Natural killer cell treated with Interleukin-12 subunit alpha and Interleukin-12 subunit beta and Interleukin-15 and Interleukin-18, amount 100 ng/mL, for 72 hours (primary cell): ENCODE measurements around the gene PECR. TPM values are rescaled to one million over a fixed set of nuclear protein-coding genes. Genes with fewer than 3 reads are reported as not detected.
"Not testable (repeated sequence)": the region's sequence is repeated elsewhere in the genome, so short reads cannot be mapped to it uniquely, and the experiment has no call there.

Experiments used
- ATAC-seq, 2 donors: fragments of 150-1000 bp; cut with Tn5 transposase in 1 of 2; sonication (Bioruptor Pico), chemical (Tn5 transposase) in 1 of 2; 2 replicates each; pipeline ENCODE4 v1.10.0; 2021
- DNase-seq: peaks from one replicate; pipeline ENCODE4 v3.0.0; 2022; ENCODE audit warnings: low spot score
- H3K27ac Mint-ChIP-seq, 2 donors: 1 replicate in 1 of 2; 2 replicates in 1 of 2; pipeline ENCODE4 v1.8.0; 2022; ENCODE audit warnings: mixed read lengths in 2 of 2, mild to moderate bottlenecking in 1 of 2, moderate library complexity in 1 of 2
- H3K27me3 Mint-ChIP-seq, 2 donors: 1 replicate in 1 of 2; 2 replicates in 1 of 2; pipeline ENCODE4 v1.8.0; 2022; ENCODE audit warnings: mixed read lengths in 2 of 2
- H3K36me3 Mint-ChIP-seq: one replicate; pipeline ENCODE4 v1.8.0; 2022; ENCODE audit warnings: mixed read lengths
- H3K4me1 Mint-ChIP-seq, 2 donors: 1 replicate in 1 of 2; 2 replicates in 1 of 2; pipeline ENCODE4 v1.8.0; 2022; ENCODE audit warnings: low read depth in 2 of 2, mixed read lengths in 2 of 2, mild to moderate bottlenecking in 1 of 2
- H3K4me3 Mint-ChIP-seq: one replicate; pipeline ENCODE4 v1.8.0; 2022; ENCODE audit warnings: mixed read lengths
- H3K9me3 Mint-ChIP-seq: 2 replicates; pipeline ENCODE4 v1.8.0; 2022; ENCODE audit warnings: mixed read lengths
- total RNA-seq, 2 donors: library from RNA; stranded (reverse); gene quantifications; one replicate each; pipeline ENCODE4 v1.2.3, GENCODE V29; 2022

The PECR gene
- total RNA-seq, 2 donors from 2014 or later: 10.5 to 16.1 TPM

DNA sequence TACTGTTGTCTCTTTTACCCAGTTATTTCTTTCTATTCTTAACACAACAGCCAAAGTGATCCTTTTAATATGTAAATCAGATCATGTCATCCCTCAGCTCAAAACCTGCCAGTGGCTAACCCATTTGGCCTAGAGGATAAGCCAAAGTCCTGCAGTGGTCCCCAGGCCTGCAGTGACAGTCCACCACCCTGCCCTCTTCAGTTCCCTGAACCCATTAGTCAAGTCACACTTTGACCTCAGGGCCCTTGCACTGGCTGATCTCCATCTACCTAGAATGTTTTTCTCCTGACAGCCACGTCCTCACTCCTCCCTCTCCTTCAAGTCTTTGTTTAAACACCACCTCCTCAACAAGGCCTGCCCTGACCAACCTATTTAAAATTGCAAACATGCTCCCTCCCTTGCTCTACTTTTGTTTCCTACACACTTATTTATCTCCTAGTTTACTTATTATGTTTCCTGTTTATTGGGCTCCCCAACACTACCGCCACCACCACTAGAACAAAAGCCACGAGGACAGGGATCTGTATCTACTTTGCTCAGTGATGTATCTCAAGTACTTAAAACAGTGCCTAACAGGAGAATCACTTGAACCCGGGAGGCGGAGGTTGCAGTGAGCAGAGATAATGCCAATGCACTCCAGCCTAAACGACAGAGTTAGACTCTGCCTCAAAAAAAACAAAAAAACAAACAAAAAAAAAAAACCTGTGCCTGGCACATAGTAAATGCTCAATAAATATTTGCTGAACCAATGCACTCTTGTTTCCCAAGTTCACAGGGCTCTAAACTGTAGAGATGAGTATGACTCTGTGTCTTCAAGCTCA is 77.5 kb downstream of the PECR start:
- ATAC-seq: no peak
- Mint-ChIP-seq H3K4me1 (peaks cover 36 to 40% of the 10 kb centered on the region in 2 donors), H3K9me3 (peaks cover 3% of the 10 kb centered on the region), H3K27me3 (no peaks in the 10 kb centered on the region), H3K27ac (peak overlapping the region; percentile 75 to 77), H3K4me3 (peak overlapping the region; percentile 56), H3K36me3 (no peaks in the 10 kb centered on the region)
- DNase-seq: no peak

DNA sequence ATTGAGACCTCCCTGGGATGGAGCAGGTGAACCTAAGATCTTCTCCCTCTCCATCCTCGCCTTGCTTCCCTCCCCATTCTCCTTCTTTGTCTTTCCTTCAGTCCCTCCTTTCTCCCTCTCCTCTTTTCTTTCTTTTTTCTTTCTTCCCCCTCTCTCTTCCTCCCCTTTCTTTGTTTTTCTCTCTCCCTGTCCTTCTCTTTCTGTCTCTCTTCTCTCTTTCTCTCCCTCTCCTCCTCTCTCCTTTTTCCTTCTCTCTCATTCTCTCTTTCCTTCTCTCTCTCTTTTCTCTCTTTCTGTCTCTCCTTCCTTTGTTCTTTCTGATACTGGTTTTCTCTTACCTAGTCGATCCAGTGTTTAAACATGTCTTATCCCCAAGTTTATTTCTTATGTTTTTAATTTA is 78.9 kb downstream of the PECR start:
- Mint-ChIP-seq H3K36me3 (no peaks in the 10 kb centered on the region), H3K4me1 (peaks cover 36 to 40% of the 10 kb centered on the region in 2 donors), H3K9me3 (peaks cover 3% of the 10 kb centered on the region), H3K27me3 (no peaks in the 10 kb centered on the region), H3K4me3 (peak overlapping the region; percentile 11), H3K27ac (peak overlapping the region; percentile 26)
- DNase-seq: no peak
- ATAC-seq: no peak

DNA sequence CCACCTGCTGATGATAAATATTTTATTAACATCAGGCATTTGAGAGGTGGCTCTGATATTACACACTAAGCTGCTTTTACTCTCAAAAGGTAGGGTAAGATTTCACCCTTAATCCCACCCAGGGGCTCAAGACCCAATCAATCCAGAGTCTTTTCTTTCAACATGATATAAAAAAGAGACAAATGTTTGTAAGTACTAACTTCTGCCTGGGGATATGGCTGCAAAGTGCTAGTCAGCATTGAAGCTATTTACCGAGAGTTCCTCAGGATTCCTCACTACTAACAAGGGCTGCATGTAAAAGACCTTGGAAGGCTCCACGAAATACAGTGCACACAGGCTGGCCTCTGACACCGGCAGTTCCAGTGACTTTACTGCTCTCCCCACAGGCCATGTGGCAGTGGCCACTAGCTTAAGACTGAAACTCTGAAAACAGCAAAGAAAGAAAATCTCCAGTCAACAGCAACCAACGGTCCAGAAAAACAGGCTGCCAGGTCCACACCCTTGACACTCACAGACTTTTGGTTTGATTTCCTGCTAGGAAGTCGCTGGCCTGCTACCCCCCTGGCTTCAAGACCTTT is 79.4 kb downstream of the PECR start:
- Mint-ChIP-seq H3K4me1 (peaks cover 39 to 40% of the 10 kb centered on the region in 2 donors), H3K36me3 (no peaks in the 10 kb centered on the region), H3K27ac (peak overlapping the region; percentile 26), H3K9me3 (peaks cover 3% of the 10 kb centered on the region), H3K27me3 (no peaks in the 10 kb centered on the region), H3K4me3 (peak overlapping the region; percentile 11)
- DNase-seq (no peak), ATAC-seq (no peak)

DNA sequence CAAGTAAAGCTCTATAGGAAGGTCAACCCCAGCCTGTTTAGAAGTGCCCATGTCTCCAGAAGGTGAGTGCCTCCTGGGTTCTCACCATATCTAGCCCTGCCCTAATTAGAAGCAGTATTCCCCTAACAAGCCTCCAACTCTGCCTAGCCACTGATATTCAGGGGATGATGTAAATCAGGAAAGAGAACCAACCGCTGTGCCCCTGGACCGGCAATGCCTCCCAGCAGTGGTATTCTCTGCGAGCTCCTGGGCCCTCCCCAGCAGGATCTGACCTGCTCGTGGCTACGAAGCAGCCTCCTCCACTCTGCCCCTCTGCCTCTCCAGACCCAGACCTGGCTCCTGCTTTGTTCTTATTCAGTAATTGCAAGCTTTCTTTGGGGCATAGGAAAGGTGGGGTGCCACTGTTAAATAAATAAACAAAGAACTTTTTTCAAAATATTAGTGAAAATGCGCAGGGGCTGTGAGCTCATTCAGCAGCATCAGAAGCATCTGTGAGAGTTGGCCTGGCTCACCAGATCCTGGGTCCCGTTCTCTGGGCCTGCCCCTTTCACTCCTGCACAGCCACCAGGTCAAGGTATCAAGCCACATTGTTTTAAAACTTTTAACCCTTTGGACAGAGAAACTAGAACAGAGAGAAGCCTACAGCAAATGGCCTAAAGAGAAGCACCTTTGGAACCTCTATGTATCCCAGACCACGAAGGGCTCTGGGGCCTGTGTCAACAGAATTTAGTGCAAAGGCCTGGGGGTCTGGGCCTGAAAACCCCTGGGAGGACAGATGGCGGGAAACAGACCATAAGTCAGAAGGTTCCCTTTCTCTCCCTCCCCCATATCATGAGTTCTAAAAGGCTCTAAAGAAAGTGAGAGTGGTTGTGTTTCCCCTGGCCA is 80.2 kb downstream of the PECR start:
- no peaks in the 10 kb centered on the region for H3K27me3 Mint-ChIP-seq
- no peak overlapping the region for H3K27ac Mint-ChIP-seq
- H3K4me1 Mint-ChIP-seq: peaks cover 34% of the 10 kb centered on the region in 2 donors
- no peak for ATAC-seq
- H3K36me3 Mint-ChIP-seq: no peaks in the 10 kb centered on the region
- H3K9me3 Mint-ChIP-seq: peaks cover 3% of the 10 kb centered on the region
- no peak overlapping the region for H3K4me3 Mint-ChIP-seq
- no peak for DNase-seq

DNA sequence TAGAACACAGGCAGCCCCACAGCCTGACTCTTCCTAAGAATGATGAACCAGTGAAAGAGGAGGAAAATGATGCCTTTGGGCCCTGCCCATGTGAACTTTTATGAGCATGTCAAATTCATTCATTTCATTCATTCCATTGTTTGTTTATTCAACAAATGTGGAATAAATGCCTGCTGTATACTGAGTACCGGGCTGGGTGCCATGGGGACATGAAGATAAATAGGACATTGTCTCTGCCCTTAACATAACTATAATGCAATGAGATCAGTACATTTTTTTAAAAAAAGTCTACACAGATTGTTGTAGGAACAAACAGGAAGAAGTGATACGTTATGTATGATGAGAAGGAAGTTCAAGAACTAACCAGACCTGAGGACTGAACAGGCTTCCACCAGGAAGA is 83.0 kb downstream of the PECR start:
- no peak overlapping the region for H3K27ac Mint-ChIP-seq
- H3K4me1 Mint-ChIP-seq: peaks cover 11 to 15% of the 10 kb centered on the region in 2 donors
- H3K9me3 Mint-ChIP-seq: no peaks in the 10 kb centered on the region
- no peak for DNase-seq
- no peaks in the 10 kb centered on the region for H3K27me3 Mint-ChIP-seq
- no peak overlapping the region for H3K4me3 Mint-ChIP-seq
- H3K36me3 Mint-ChIP-seq: peaks cover under 1% of the 10 kb centered on the region
- ATAC-seq: no peak

DNA sequence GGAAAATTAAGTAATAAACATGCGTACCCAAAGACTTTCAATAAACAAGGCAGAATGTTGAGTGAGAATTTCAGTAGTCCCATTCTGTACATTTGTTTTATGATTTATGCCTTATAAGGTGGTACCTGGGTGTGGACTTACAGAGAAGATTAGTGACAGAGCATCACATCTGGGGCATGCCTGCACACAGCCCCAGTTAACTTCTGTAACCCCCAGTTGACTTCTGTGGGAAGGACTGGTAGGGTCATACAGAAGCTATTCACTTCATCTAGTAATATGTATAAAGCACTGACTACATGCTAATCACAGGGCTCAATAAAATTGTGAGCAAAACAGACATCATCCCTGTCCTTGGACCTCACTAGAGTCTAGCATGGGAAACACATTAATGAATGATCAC is 84.4 kb downstream of the PECR start:
- no peak overlapping the region for H3K4me3 Mint-ChIP-seq

DNA sequence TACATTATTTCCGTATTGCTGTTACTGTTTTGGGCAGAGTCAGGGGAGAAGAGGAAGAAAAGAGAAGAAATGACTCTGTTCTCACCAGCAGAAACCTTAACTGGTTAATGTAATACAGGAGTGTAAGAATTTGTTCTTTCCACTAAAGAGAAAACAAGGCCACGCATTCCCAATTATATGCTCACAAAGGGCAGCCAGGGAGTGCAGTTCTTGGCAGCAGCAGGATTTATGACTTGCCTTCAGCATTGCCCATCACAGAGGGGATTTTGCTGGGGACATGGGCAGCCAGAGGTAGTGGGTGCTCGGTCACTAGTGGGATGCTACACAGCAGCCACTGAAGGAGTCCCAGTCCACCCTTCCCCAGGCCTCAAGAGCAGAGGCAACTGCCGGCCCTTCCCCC is 86.7 kb downstream of the PECR start:
- H3K4me3 Mint-ChIP-seq: no peak overlapping the region

More for the DNA sequence above, 84.4 kb downstream of the PECR start:
- no peak for ATAC-seq
- H3K9me3 Mint-ChIP-seq: no peaks in the 10 kb centered on the region
- H3K27me3 Mint-ChIP-seq: no peaks in the 10 kb centered on the region
- no peak for DNase-seq
- H3K4me1 Mint-ChIP-seq: peaks cover under 1 to 4% of the 10 kb centered on the region in 2 donors
- no peak overlapping the region for H3K27ac Mint-ChIP-seq
- H3K36me3 Mint-ChIP-seq: peaks cover 8% of the 10 kb centered on the region

DNA sequence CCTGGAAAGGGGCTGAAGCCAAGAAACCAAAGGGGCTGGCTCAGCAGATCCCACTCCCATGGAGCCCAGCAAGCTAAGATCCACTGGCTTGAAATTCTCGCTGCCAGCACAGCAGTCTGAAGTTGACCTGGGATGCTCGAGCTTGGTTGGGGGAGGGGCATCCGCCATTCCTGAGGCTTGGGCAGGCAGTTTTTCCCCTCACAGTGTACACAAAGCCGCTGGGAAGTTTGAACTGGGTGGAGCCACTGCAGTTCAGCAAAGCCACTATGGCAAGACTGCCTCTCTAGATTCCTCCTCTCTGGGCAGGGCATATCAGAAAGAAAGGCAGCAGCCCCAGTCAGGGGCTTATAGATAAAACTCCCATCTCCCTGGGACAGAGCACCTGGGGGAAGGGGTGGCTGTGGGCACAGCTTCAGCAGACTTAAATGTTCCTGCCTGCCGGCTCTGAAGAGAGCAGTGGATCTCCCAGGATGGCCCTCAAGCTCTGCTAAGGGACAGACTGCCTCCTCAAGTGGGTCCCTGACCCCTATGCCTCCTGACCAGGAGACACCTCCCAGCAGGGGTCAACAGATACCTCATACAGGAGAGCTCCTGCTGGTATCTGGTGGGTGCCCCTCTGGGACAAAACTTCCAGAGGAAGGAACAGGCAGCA is 92.9 kb downstream of the PECR start:
- Mint-ChIP-seq H3K36me3 (peaks cover 49% of the 10 kb centered on the region), H3K9me3 (peaks cover 14% of the 10 kb centered on the region)
- DNase-seq, H3K4me3 Mint-ChIP-seq, ATAC-seq, H3K4me1 Mint-ChIP-seq, H3K27ac Mint-ChIP-seq, H3K27me3 Mint-ChIP-seq: not testable (repeated sequence)

More for the DNA sequence above, 86.7 kb downstream of the PECR start:
- peaks cover 31% of the 10 kb centered on the region for H3K36me3 Mint-ChIP-seq
- DNase-seq (no peak), ATAC-seq (no peak)
- H3K9me3 Mint-ChIP-seq: peaks cover 12% of the 10 kb centered on the region
- H3K4me1 Mint-ChIP-seq: peaks cover 0 to 6% of the 10 kb centered on the region in 2 donors
- no peak overlapping the region for H3K27ac Mint-ChIP-seq
- H3K27me3 Mint-ChIP-seq: no peaks in the 10 kb centered on the region

Other genes with a start within 250 kb of the PECR start
- gene MREG, start 68.3 kb downstream of the PECR start, total RNA-seq: 10 to 100 TPM in 1 of 2 donors, 1 to 10 TPM in 1; 9.2 to 14.6 TPM
- 1 to 10 TPM in 1 of 2 donors, under 1 TPM in 1; 0.56 to 1.9 TPM for gene TMEM169, start 110 bp upstream of the PECR start, total RNA-seq
- 100 to 1,000 TPM; 454 to 500 TPM for gene XRCC5, start 27.5 kb upstream of the PECR start, total RNA-seq